Keratinocyte (primary cell): ENCODE measurements around the gene TP53INP2.

ENCODE experiments used
- EZH2 ChIP-seq: IDR thresholded peaks from one replicate; pipeline ENCODE4 v1.6.1; 2012; ENCODE audit warnings: inconsistent platforms, mild to moderate bottlenecking, low read length, moderate library complexity
- TF ChIP-seq, protein P1 (sequence below), 3 experiments: IDR thresholded peaks in 1 of 3; conservative IDR thresholded peaks in 1 of 3; optimal IDR thresholded peaks in 1 of 3; 2 replicates in 2 of 3; 3 replicates in 1 of 3; pipeline versions ENCODE3 to v1.5.1; 2011; ENCODE audit warnings: low read length in 3 of 3, mild to moderate bottlenecking in 3 of 3, moderate library complexity in 2 of 3, control low read depth in 1 of 3, inconsistent platforms in 1 of 3; ENCODE audit not compliant: insufficient read depth in 2 of 3; ENCODE audit errors: extremely low read depth in 1 of 3

DNA sequence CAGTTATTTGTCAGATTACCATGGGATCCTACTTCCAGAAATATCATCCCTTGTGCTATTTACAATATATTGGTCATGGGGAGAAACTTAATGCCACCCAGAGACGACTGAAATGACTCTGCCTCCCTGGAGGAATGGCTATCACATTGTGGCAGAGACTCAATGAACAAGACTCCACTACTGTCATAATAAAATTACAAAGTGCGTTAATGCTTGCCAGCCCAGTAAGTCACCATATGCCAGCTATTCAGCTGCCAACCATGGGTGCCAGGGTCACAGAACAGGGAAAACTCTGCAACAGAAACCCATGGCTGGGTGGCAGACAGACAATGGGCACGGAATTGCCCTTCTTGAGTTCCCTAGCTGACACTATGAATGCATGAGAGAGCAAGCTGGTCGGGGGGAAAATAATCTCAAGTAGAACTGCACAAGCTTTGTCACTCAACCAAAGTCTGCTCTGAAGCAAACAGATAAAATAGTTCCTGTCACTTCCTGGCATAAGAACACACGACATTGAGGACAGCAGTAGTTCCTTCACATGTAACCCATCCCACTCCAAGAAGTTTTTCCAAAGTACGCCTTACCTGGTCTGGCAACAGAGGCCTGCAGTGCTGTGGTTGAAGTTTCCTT is 32.1 kb downstream of the TP53INP2 start:
- TF ChIP-seq EZH2: no peak
- TF ChIP-seq, protein P1, sequence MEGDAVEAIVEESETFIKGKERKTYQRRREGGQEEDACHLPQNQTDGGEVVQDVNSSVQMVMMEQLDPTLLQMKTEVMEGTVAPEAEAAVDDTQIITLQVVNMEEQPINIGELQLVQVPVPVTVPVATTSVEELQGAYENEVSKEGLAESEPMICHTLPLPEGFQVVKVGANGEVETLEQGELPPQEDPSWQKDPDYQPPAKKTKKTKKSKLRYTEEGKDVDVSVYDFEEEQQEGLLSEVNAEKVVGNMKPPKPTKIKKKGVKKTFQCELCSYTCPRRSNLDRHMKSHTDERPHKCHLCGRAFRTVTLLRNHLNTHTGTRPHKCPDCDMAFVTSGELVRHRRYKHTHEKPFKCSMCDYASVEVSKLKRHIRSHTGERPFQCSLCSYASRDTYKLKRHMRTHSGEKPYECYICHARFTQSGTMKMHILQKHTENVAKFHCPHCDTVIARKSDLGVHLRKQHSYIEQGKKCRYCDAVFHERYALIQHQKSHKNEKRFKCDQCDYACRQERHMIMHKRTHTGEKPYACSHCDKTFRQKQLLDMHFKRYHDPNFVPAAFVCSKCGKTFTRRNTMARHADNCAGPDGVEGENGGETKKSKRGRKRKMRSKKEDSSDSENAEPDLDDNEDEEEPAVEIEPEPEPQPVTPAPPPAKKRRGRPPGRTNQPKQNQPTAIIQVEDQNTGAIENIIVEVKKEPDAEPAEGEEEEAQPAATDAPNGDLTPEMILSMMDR (optimal IDR thresholded peaks at IDR 0.05 in 1 of 3, IDR thresholded peaks at IDR 0.05 in 1 of 3, conservative IDR thresholded peaks at IDR 0.05 in 1 of 3; ENCODE audit: extremely low read depth in 1 of 3, insufficient read depth in 2 of 3, low read length in 3 of 3): no peak
